ENCODE data around the gene TRPC4AP. TPM values are rescaled to one million over a fixed set of nuclear protein-coding genes. Genes with fewer than 3 reads are reported as not detected.
A peak's percentile ranks its signal among the peaks of the same experiment; 100 is the strongest.
"Not testable (repeated sequence)": the region's sequence is repeated elsewhere in the genome, so short reads cannot be mapped to it uniquely, and the experiment has no call there.

TRPC4AP gene
- total and polyA plus RNA-seq, 4 donors, result 35.8 to 82.2 (median 67.6) TPM

- DNase-seq (ENCODE audit: low read depth in 4 of 6, low spot score in 6 of 6), result no peak
- Histone ChIP-seq H3K36me3 (ENCODE audit: control insufficient read depth, insufficient read depth, low read length) (peaks cover 3% of the 10 kb centered on the region), H3K4me3 (ENCODE audit: low read depth, low read length) (no peak overlapping the region), H3K27me3 (ENCODE audit: control insufficient read depth, insufficient read depth, low read length) (no peaks in the 10 kb centered on the region), H3K4me1 (ENCODE audit: control insufficient read depth, insufficient read depth, low read length) (no peaks in the 10 kb centered on the region), H3K9me3 (ENCODE audit: control insufficient read depth, insufficient read depth, low read length) (no peaks in the 10 kb centered on the region), H3K27ac (ENCODE audit: low read depth, low read length) (no peak overlapping the region)
- WGBS (ENCODE audit: insufficient coverage), result 100% methylated on average over 2 of the region's 6 CpGs
Observed at GRCh38 chr20:35066194-35066593, 26.4 kb downstream of the TRPC4AP start.

GRCh38 chr20:35065181-35065580 lies 27.4 kb downstream of the TRPC4AP start:
- DNase-seq (ENCODE audit: low read depth in 4 of 6, low spot score in 6 of 6), result no peak
- Histone ChIP-seq H3K4me3 (ENCODE audit: low read depth, low read length) (no peak overlapping the region), H3K4me1 (ENCODE audit: control insufficient read depth, insufficient read depth, low read length) (no peaks in the 10 kb centered on the region), H3K27me3 (ENCODE audit: control insufficient read depth, insufficient read depth, low read length) (no peaks in the 10 kb centered on the region), H3K27ac (ENCODE audit: low read depth, low read length) (no peak overlapping the region), H3K36me3 (ENCODE audit: control insufficient read depth, insufficient read depth, low read length) (peaks cover 3% of the 10 kb centered on the region), H3K9me3 (ENCODE audit: control insufficient read depth, insufficient read depth, low read length) (no peaks in the 10 kb centered on the region)

GRCh38 chr20:35063168-35063567 lies 29.4 kb downstream of the TRPC4AP start:
- Histone ChIP-seq H3K27me3 (ENCODE audit: control insufficient read depth, insufficient read depth, low read length) (no peaks in the 10 kb centered on the region), H3K27ac (ENCODE audit: low read depth, low read length) (no peak overlapping the region), H3K36me3 (ENCODE audit: control insufficient read depth, insufficient read depth, low read length) (peaks cover 3% of the 10 kb centered on the region), H3K9me3 (ENCODE audit: control insufficient read depth, insufficient read depth, low read length) (no peaks in the 10 kb centered on the region), H3K4me1 (ENCODE audit: control insufficient read depth, insufficient read depth, low read length) (no peaks in the 10 kb centered on the region), H3K4me3 (ENCODE audit: low read depth, low read length) (no peak overlapping the region)
- no CpG with 5 or more reads among the region's 3 CpGs for WGBS (ENCODE audit: insufficient coverage)
- DNase-seq (ENCODE audit: low read depth in 4 of 6, low spot score in 6 of 6), result peak in 1 of 6 donors; percentile 44

- Histone ChIP-seq H3K4me3 (ENCODE audit: low read depth, low read length) (no peak overlapping the region), H3K36me3 (ENCODE audit: control insufficient read depth, insufficient read depth, low read length) (peaks cover 3% of the 10 kb centered on the region), H3K27me3 (ENCODE audit: control insufficient read depth, insufficient read depth, low read length) (no peaks in the 10 kb centered on the region), H3K4me1 (ENCODE audit: control insufficient read depth, insufficient read depth, low read length) (no peaks in the 10 kb centered on the region), H3K9me3 (ENCODE audit: control insufficient read depth, insufficient read depth, low read length) (no peaks in the 10 kb centered on the region), H3K27ac (ENCODE audit: low read depth, low read length) (no peak overlapping the region)
- no peak for DNase-seq (ENCODE audit: low read depth in 4 of 6, low spot score in 6 of 6)
- 80% methylated on average over 1 of the region's 3 CpGs for WGBS (ENCODE audit: insufficient coverage)
Observed at GRCh38 chr20:35062478-35062877, 30.1 kb downstream of the TRPC4AP start.

- no peaks in the 10 kb centered on the region for H3K27me3 ChIP-seq (ENCODE audit: control insufficient read depth, insufficient read depth, low read length)
- no peaks in the 10 kb centered on the region for H3K9me3 ChIP-seq (ENCODE audit: control insufficient read depth, insufficient read depth, low read length)
- no peaks in the 10 kb centered on the region for H3K4me1 ChIP-seq (ENCODE audit: control insufficient read depth, insufficient read depth, low read length)
- no peak overlapping the region for H3K27ac ChIP-seq (ENCODE audit: low read depth, low read length)
- 99% methylated on average over 5 of the region's 5 CpGs for WGBS (ENCODE audit: insufficient coverage)
- H3K36me3 ChIP-seq (ENCODE audit: control insufficient read depth, insufficient read depth, low read length), result no peaks in the 10 kb centered on the region
- H3K4me3 ChIP-seq (ENCODE audit: low read depth, low read length), result no peak overlapping the region
- DNase-seq (ENCODE audit: low read depth in 4 of 6, low spot score in 6 of 6), result no peak
Observed at GRCh38 chr20:35060168-35060567, 32.4 kb downstream of the TRPC4AP start.

GRCh38 chr20:35059612-35060011 lies 33.0 kb downstream of the TRPC4AP start:
- H3K27me3 ChIP-seq (ENCODE audit: control insufficient read depth, insufficient read depth, low read length), result no peaks in the 10 kb centered on the region
- H3K36me3 ChIP-seq (ENCODE audit: control insufficient read depth, insufficient read depth, low read length), result no peaks in the 10 kb centered on the region
- H3K4me1 ChIP-seq (ENCODE audit: control insufficient read depth, insufficient read depth, low read length), result no peaks in the 10 kb centered on the region
- no peak for DNase-seq (ENCODE audit: low read depth in 4 of 6, low spot score in 6 of 6)
- H3K4me3 ChIP-seq (ENCODE audit: low read depth, low read length), result no peak overlapping the region
- no peak overlapping the region for H3K27ac ChIP-seq (ENCODE audit: low read depth, low read length)
- WGBS (ENCODE audit: insufficient coverage), result 98% methylated on average over 9 of the region's 14 CpGs
- no peaks in the 10 kb centered on the region for H3K9me3 ChIP-seq (ENCODE audit: control insufficient read depth, insufficient read depth, low read length)

GRCh38 chr20:35059110-35059509 lies 33.5 kb downstream of the TRPC4AP start:
- Histone ChIP-seq H3K4me1 (ENCODE audit: control insufficient read depth, insufficient read depth, low read length) (no peaks in the 10 kb centered on the region), H3K27me3 (ENCODE audit: control insufficient read depth, insufficient read depth, low read length) (no peaks in the 10 kb centered on the region), H3K4me3 (ENCODE audit: low read depth, low read length) (no peak overlapping the region), H3K27ac (ENCODE audit: low read depth, low read length) (no peak overlapping the region), H3K9me3 (ENCODE audit: control insufficient read depth, insufficient read depth, low read length) (no peaks in the 10 kb centered on the region), H3K36me3 (ENCODE audit: control insufficient read depth, insufficient read depth, low read length) (no peaks in the 10 kb centered on the region)
- WGBS (ENCODE audit: insufficient coverage), result 100% methylated on average over 1 of the region's 2 CpGs
- DNase-seq (ENCODE audit: low read depth in 4 of 6, low spot score in 6 of 6), result no peak

- no peaks in the 10 kb centered on the region for H3K9me3 ChIP-seq (ENCODE audit: control insufficient read depth, insufficient read depth, low read length)
- H3K4me3 ChIP-seq (ENCODE audit: low read depth, low read length), result no peak overlapping the region
- WGBS (ENCODE audit: insufficient coverage), result 83% methylated on average over 3 of the region's 9 CpGs
- H3K27ac ChIP-seq (ENCODE audit: low read depth, low read length), result no peak overlapping the region
- DNase-seq (ENCODE audit: low read depth in 4 of 6, low spot score in 6 of 6), result no peak
- peaks cover 3% of the 10 kb centered on the region for H3K36me3 ChIP-seq (ENCODE audit: control insufficient read depth, insufficient read depth, low read length)
- no peaks in the 10 kb centered on the region for H3K27me3 ChIP-seq (ENCODE audit: control insufficient read depth, insufficient read depth, low read length)
- no peaks in the 10 kb centered on the region for H3K4me1 ChIP-seq (ENCODE audit: control insufficient read depth, insufficient read depth, low read length)
Observed at GRCh38 chr20:35055445-35056276, 36.9 kb downstream of the TRPC4AP start.

GRCh38 chr20:35054814-35055213 lies 37.8 kb downstream of the TRPC4AP start:
- no CpG with 5 or more reads among the region's 2 CpGs for WGBS (ENCODE audit: insufficient coverage)
- Histone ChIP-seq H3K27ac (ENCODE audit: low read depth, low read length) (no peak overlapping the region), H3K36me3 (ENCODE audit: control insufficient read depth, insufficient read depth, low read length) (peaks cover 5% of the 10 kb centered on the region), H3K9me3 (ENCODE audit: control insufficient read depth, insufficient read depth, low read length) (no peaks in the 10 kb centered on the region), H3K4me3 (ENCODE audit: low read depth, low read length) (no peak overlapping the region), H3K27me3 (ENCODE audit: control insufficient read depth, insufficient read depth, low read length) (no peaks in the 10 kb centered on the region), H3K4me1 (ENCODE audit: control insufficient read depth, insufficient read depth, low read length) (no peaks in the 10 kb centered on the region)
- DNase-seq (ENCODE audit: low read depth in 4 of 6, low spot score in 6 of 6), result no peak

- not testable (repeated sequence) for H3K4me3 ChIP-seq (ENCODE audit: low read depth, low read length); H3K4me1 ChIP-seq (ENCODE audit: control insufficient read depth, insufficient read depth, low read length); H3K9me3 ChIP-seq (ENCODE audit: control insufficient read depth, insufficient read depth, low read length); H3K27me3 ChIP-seq (ENCODE audit: control insufficient read depth, insufficient read depth, low read length); H3K27ac ChIP-seq (ENCODE audit: low read depth, low read length); DNase-seq (ENCODE audit: low read depth in 4 of 6, low spot score in 6 of 6)
- 94% methylated on average over 4 of the region's 5 CpGs for WGBS (ENCODE audit: insufficient coverage)
- H3K36me3 ChIP-seq (ENCODE audit: control insufficient read depth, insufficient read depth, low read length), result peaks cover 15% of the 10 kb centered on the region
Observed at GRCh38 chr20:35052616-35053015, 40.0 kb downstream of the TRPC4AP start.

Data from spinal cord (tissue), 10 donors.